Left ventricle myocardium superior (tissue), 1 donor: ENCODE results near the gene SCLY. TPM values are rescaled to one million over a fixed set of nuclear protein-coding genes. Genes with fewer than 3 reads are reported as not detected.
"Not testable (repeated sequence)": the region's sequence is repeated elsewhere in the genome, so short reads cannot be mapped to it uniquely, and the experiment has no call there.

Experiments used
- ATAC-seq: fragments of 200-7000 bp; cut with Tn5 transposase; one replicate; pipeline ENCODE4 v1.9.1; 2020; ENCODE audit warnings: mild to moderate bottlenecking, moderate library complexity
- DNase-seq: peaks from one replicate; pipeline ENCODE4 v3.0.0-alpha.2; 2020
- intact Hi-C: fragments of 100-400 bp; cut with micrococcal nuclease; formaldehyde crosslinking; loops from one replicate; pipeline ENCODE4 v1.11.0; 2022
- total RNA-seq: library from RNA; stranded (reverse); fragmentation: NEBNext Ultra II Directional; extraction: Animal tissue kit (Norgen Biotek cat#: 25700); gene quantifications from one replicate; pipeline ENCODE4 v1.2.1, GENCODE V29; 2021
- donor health status: DM: no; HTN: yes; CAD: no; lungs with severe emphysema.

SCLY gene
- total RNA-seq, 1 donor from 2014 or later = 14.7 TPM

- no peak for ATAC-seq
- intact Hi-C loops = no loop called here
These were observed 22.6 kb upstream of the SCLY start for GRCh38 chr2:238038203-238038602.

GRCh38 chr2:238039151-238039550, 21.6 kb upstream of the SCLY start:
- DNase-seq (no peak), ATAC-seq (no peak)
- intact Hi-C loops = no loop called here

More at GRCh38 chr2:238038203-238038602, 22.6 kb upstream of the SCLY start:
- no peak for DNase-seq

GRCh38 chr2:238039985-238040384, 20.8 kb upstream of the SCLY start:
- intact Hi-C loops = no loop called here
- ATAC-seq = no peak

GRCh38 chr2:238040918-238041317, 19.9 kb upstream of the SCLY start:
- DNase-seq = no peak
- no peak for ATAC-seq
- intact Hi-C loops = no loop called here

More at GRCh38 chr2:238039985-238040384, 20.8 kb upstream of the SCLY start:
- no peak for DNase-seq

GRCh38 chr2:238042090-238042489, 18.7 kb upstream of the SCLY start:
- no peak for DNase-seq
- intact Hi-C loops = no loop called here

GRCh38 chr2:238042849-238043584, 17.8 kb upstream of the SCLY start:
- intact Hi-C loops = no loop called here
- DNase-seq (no peak), ATAC-seq (peak; percentile 71)

More at GRCh38 chr2:238042090-238042489, 18.7 kb upstream of the SCLY start:
- no peak for ATAC-seq

- ATAC-seq (no peak), DNase-seq (no peak)
- intact Hi-C loops = no loop called here
These were observed 16.9 kb upstream of the SCLY start for GRCh38 chr2:238043851-238044250.

- intact Hi-C loops = no loop called here
- ATAC-seq (no peak), DNase-seq (no peak)
These were observed 15.2 kb upstream of the SCLY start for GRCh38 chr2:238045575-238045974.

- intact Hi-C loops = no loop called here
- DNase-seq (no peak), ATAC-seq (no peak)
These were observed 14.0 kb upstream of the SCLY start for GRCh38 chr2:238046725-238047270.

- ATAC-seq = no peak
- intact Hi-C loops = no loop called here
- no peak for DNase-seq
These were observed 7.5 kb upstream of the SCLY start for GRCh38 chr2:238053191-238053776.

- ATAC-seq (no peak), DNase-seq (no peak)
- intact Hi-C loops = no loop called here
These were observed 5.0 kb upstream of the SCLY start for GRCh38 chr2:238055841-238056240.

- intact Hi-C loops, DNase-seq, ATAC-seq: not testable (repeated sequence)
These were observed 2.9 kb upstream of the SCLY start for GRCh38 chr2:238057696-238058575.

- DNase-seq (no peak), ATAC-seq (no peak)
- intact Hi-C loops = no loop called here
These were observed 1.3 kb upstream of the SCLY start for GRCh38 chr2:238059505-238059904.

- DNase-seq = no peak
- ATAC-seq = no peak
- intact Hi-C loops = no loop called here
These were observed 682 bp upstream of the SCLY start for GRCh38 chr2:238060096-238060541.

- DNase-seq = no peak
- ATAC-seq = no peak
- intact Hi-C loops = no loop called here
These were observed 758 bp downstream of the SCLY start for GRCh38 chr2:238061315-238062202.

- intact Hi-C loops = no loop called here
- DNase-seq = no peak
These were observed 2.8 kb downstream of the SCLY start for GRCh38 chr2:238063414-238064189.

GRCh38 chr2:238064376-238064775, 3.6 kb downstream of the SCLY start:
- DNase-seq = no peak
- no peak for ATAC-seq
- intact Hi-C loops = no loop called here

More at GRCh38 chr2:238063414-238064189, 2.8 kb downstream of the SCLY start:
- ATAC-seq = no peak
